Measurements from ENCODE around the gene SPDEF. TPM values are rescaled to one million over a fixed set of nuclear protein-coding genes. Genes with fewer than 3 reads are reported as not detected.

The SPDEF gene
- total and polyA plus RNA-seq, 2 of the 13 experiments (the other 11 are each of a cell fraction or from before 2014, with no cell fraction given) = not detected

DNA sequence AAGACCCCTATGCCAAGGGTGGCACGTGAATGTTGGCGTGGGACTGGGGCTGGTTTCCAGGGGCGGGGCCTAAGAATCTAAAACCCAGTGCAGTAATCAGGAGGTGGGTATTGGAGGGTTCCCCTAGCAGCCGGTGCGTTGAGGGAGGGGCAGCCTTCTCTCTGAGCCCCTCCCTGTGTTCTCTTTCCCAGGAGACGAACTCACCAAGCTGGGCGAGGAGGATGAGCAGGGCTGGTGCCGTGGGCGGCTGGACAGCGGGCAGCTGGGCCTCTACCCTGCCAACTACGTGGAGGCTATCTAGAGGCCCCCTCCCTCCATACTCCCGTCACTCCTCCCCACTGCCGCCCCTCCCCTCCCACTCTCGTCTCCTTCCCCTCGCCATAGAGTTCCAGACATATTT is 23.9 kb downstream of the SPDEF start:
- in situ Hi-C loops (cut with HindIII; ENCODE audit: extremely low pct_ligation_motif_present, low pct_unique_long_range_greater_than_20kb) (no loop called here), intact Hi-C loops (cut with micrococcal nuclease; ENCODE audit: unreplicated experiment) (no loop called here)
- 47% methylated on average over 15 of the region's 15 CpGs for WGBS (ENCODE audit: low lambda C conversion rate)
- BruUV-seq (replicated peaks) = no TSS peak
- Histone ChIP-seq H3K27ac (ENCODE audit: extremely low read length, insufficient read depth, low read length) (no peak overlapping the region), H3K27me3 (ENCODE audit: control insufficient read depth in 1 of 2, insufficient read depth in 2 of 2, low read length in 2 of 2) (peaks cover 18 to 55% of the 10 kb centered on the region in 2 experiments), H3K36me3 (replicated peaks in 1 of 2; ENCODE audit: control insufficient read depth in 1 of 2, insufficient read depth in 2 of 2, low read length in 2 of 2) (no peaks in the 10 kb centered on the region), H3K9me3 (ENCODE audit: low read length) (no peaks in the 10 kb centered on the region), H3K79me2 (ENCODE audit: insufficient read depth, low read length) (no peaks in the 10 kb centered on the region), H3K4me1 (ENCODE audit: insufficient read depth, low read length) (peaks cover 16% of the 10 kb centered on the region), H2AFZ (ENCODE audit: low read length) (no peak overlapping the region), H3K9ac (ENCODE audit: insufficient read depth, low read depth, low read length) (no peak overlapping the region), H3K4me2 (ENCODE audit: low read depth, low read length) (no peak overlapping the region), H3K4me3 (replicated peaks in 1 of 3; ENCODE audit: insufficient read depth in 1 of 3, low read depth in 2 of 3, low read length in 3 of 3) (no peak overlapping the region), H4K20me1 (ENCODE audit: insufficient read depth, low read length) (no peaks in the 10 kb centered on the region)
- ATAC-seq = no peak
- ChIA-PET POLR2A (no interaction called here), CTCF (ENCODE audit: low intra/inter-chr PET ratio, low total read pairs) (no interaction called here)
- DNase-seq (ENCODE audit: low spot score) = no peak
- FAIRE-seq = no peak
- TF ChIP-seq, protein P1, sequence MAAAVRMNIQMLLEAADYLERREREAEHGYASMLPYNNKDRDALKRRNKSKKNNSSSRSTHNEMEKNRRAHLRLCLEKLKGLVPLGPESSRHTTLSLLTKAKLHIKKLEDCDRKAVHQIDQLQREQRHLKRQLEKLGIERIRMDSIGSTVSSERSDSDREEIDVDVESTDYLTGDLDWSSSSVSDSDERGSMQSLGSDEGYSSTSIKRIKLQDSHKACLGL (CRISPR knock-in tag; IDR thresholded peaks at IDR 0.05) = no peak
- TF ChIP-seq, protein P2, sequence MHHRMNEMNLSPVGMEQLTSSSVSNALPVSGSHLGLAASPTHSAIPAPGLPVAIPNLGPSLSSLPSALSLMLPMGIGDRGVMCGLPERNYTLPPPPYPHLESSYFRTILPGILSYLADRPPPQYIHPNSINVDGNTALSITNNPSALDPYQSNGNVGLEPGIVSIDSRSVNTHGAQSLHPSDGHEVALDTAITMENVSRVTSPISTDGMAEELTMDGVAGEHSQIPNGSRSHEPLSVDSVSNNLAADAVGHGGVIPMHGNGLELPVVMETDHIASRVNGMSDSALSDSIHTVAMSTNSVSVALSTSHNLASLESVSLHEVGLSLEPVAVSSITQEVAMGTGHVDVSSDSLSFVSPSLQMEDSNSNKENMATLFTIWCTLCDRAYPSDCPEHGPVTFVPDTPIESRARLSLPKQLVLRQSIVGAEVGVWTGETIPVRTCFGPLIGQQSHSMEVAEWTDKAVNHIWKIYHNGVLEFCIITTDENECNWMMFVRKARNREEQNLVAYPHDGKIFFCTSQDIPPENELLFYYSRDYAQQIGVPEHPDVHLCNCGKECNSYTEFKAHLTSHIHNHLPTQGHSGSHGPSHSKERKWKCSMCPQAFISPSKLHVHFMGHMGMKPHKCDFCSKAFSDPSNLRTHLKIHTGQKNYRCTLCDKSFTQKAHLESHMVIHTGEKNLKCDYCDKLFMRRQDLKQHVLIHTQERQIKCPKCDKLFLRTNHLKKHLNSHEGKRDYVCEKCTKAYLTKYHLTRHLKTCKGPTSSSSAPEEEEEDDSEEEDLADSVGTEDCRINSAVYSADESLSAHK (CRISPR knock-in tag; IDR thresholded peaks at IDR 0.05; ENCODE audit: borderline replicate concordance) = no peak
- TF ChIP-seq ZNF615 (CRISPR knock-in tag; IDR thresholded peaks at IDR 0.05; ENCODE audit: borderline replicate concordance) (no peak), SKI (IDR thresholded peaks at IDR 0.05; ENCODE audit: partially characterized antibody) (no peak), AGO1 (IDR thresholded peaks at IDR 0.05; ENCODE audit: low read depth, low read length, poor library complexity, severe bottlenecking) (no peak), PHB2 (IDR thresholded peaks at IDR 0.05; ENCODE audit: partially characterized antibody) (no peak), HMG20B (CRISPR knock-in tag; conservative IDR thresholded peaks at IDR 0.05) (no peak), ZNF256 (CRISPR knock-in tag; conservative IDR thresholded peaks at IDR 0.05) (no peak), SMC3 (IDR thresholded peaks at IDR 0.05; ENCODE audit: low read length) (no peak)
- TF ChIP-seq, protein P3, sequence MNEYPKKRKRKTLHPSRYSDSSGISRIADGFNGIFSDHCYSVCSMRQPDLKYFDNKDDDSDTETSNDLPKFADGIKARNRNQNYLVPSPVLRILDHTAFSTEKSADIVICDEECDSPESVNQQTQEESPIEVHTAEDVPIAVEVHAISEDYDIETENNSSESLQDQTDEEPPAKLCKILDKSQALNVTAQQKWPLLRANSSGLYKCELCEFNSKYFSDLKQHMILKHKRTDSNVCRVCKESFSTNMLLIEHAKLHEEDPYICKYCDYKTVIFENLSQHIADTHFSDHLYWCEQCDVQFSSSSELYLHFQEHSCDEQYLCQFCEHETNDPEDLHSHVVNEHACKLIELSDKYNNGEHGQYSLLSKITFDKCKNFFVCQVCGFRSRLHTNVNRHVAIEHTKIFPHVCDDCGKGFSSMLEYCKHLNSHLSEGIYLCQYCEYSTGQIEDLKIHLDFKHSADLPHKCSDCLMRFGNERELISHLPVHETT (CRISPR knock-in tag; conservative IDR thresholded peaks at IDR 0.05) = no peak
- TF ChIP-seq, protein P4, sequence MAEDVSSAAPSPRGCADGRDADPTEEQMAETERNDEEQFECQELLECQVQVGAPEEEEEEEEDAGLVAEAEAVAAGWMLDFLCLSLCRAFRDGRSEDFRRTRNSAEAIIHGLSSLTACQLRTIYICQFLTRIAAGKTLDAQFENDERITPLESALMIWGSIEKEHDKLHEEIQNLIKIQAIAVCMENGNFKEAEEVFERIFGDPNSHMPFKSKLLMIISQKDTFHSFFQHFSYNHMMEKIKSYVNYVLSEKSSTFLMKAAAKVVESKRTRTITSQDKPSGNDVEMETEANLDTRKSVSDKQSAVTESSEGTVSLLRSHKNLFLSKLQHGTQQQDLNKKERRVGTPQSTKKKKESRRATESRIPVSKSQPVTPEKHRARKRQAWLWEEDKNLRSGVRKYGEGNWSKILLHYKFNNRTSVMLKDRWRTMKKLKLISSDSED (CRISPR knock-in tag; IDR thresholded peaks at IDR 0.05) = no peak
- TF ChIP-seq, protein P5, sequence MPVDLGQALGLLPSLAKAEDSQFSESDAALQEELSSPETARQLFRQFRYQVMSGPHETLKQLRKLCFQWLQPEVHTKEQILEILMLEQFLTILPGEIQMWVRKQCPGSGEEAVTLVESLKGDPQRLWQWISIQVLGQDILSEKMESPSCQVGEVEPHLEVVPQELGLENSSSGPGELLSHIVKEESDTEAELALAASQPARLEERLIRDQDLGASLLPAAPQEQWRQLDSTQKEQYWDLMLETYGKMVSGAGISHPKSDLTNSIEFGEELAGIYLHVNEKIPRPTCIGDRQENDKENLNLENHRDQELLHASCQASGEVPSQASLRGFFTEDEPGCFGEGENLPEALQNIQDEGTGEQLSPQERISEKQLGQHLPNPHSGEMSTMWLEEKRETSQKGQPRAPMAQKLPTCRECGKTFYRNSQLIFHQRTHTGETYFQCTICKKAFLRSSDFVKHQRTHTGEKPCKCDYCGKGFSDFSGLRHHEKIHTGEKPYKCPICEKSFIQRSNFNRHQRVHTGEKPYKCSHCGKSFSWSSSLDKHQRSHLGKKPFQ (CRISPR knock-in tag; IDR thresholded peaks at IDR 0.05; ENCODE audit: insufficient replicate concordance) = no peak
- TF ChIP-seq, protein P6, sequence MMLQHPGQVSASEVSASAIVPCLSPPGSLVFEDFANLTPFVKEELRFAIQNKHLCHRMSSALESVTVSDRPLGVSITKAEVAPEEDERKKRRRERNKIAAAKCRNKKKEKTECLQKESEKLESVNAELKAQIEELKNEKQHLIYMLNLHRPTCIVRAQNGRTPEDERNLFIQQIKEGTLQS (CRISPR knock-in tag; IDR thresholded peaks at IDR 0.05) = no peak

All from HepG2 (cell line).